GM12878 (cell line): ENCODE measurements around the gene PPM1D. TPM values are rescaled to one million over a fixed set of nuclear protein-coding genes. Genes with fewer than 3 reads are reported as not detected.

Experiments used
- CBX3 ChIP-seq: fragments of 200-600 bp; sonication (generic); IDR thresholded peaks from 2 replicates; pipeline ENCODE4 v1.6.1; 2016; ENCODE audit warnings: low read depth, borderline replicate concordance
- EP300 ChIP-seq, 2 experiments: fragments of 150-350 bp in 1 of 2; IDR thresholded peaks; 2 replicates each; pipeline ENCODE4 v1.6.1; 2011 to 2012; ENCODE audit warnings: low read depth in 2 of 2, low read length in 2 of 2, borderline replicate concordance in 1 of 2, improper control_type of control experiment in 1 of 2, inconsistent platforms in 1 of 2; ENCODE audit not compliant: control insufficient read depth in 1 of 2
- FOXM1 ChIP-seq: IDR thresholded peaks from 2 replicates; pipeline ENCODE4 v1.6.1; 2012; ENCODE audit warnings: low read depth, mild to moderate bottlenecking, inconsistent platforms, low read length, moderate library complexity
- IKZF1 ChIP-seq: fragments of 450-650 bp; conservative IDR thresholded peaks from 2 replicates; pipeline ENCODE4 v1.6.1; 2017; ENCODE audit warnings: antibody characterized with exemption, mild to moderate bottlenecking
- IRF4 ChIP-seq: IDR thresholded peaks from 2 replicates; pipeline ENCODE4 v1.6.1; 2011; ENCODE audit warnings: low read depth, low read length
- LARP7 ChIP-seq: fragments of 450-650 bp; IDR thresholded peaks from 2 replicates; pipeline ENCODE4 v1.6.1; 2017; ENCODE audit warnings: mild to moderate bottlenecking
- NKRF ChIP-seq: fragments of 450-650 bp; conservative IDR thresholded peaks from 2 replicates; pipeline ENCODE4 v1.6.1; 2017; ENCODE audit warnings: mild to moderate bottlenecking, moderate library complexity
- NR2F1 ChIP-seq: fragments of 450-650 bp; conservative IDR thresholded peaks from 2 replicates; pipeline ENCODE4 v1.6.1; 2017; ENCODE audit warnings: mild to moderate bottlenecking
- SIX5 ChIP-seq: IDR thresholded peaks from 2 replicates; pipeline ENCODE4 v1.6.1; 2011; ENCODE audit warnings: mild to moderate bottlenecking, low read depth, low read length, moderate library complexity; ENCODE audit not compliant: severe bottlenecking
- SMAD5 ChIP-seq: IDR thresholded peaks from 2 replicates; pipeline ENCODE4 v1.6.1; 2016; ENCODE audit warnings: antibody characterized with exemption, low read depth
- SMARCA5 ChIP-seq: fragments of 450-650 bp; IDR thresholded peaks from 2 replicates; pipeline ENCODE4 v1.6.1; 2017; ENCODE audit warnings: mild to moderate bottlenecking
- TCF7 ChIP-seq: IDR thresholded peaks from 2 replicates; pipeline ENCODE4 v1.6.1; 2014; ENCODE audit warnings: antibody characterized with exemption, borderline replicate concordance
- WRNIP1 ChIP-seq: IDR thresholded peaks from 2 replicates; pipeline ENCODE4 v1.6.1; 2011; ENCODE audit warnings: low read depth, low read length, improper control_type of control experiment, borderline replicate concordance
- ZNF274 ChIP-seq: IDR thresholded peaks from one replicate; pipeline ENCODE4 v1.8.0; 2011; ENCODE audit not compliant: insufficient read length, insufficient read depth
- polyA plus RNA-seq, 11 experiments: library from polyadenylated mRNA; depleted of rRNA in 4 of 11; unstranded in 6 of 11; stranded (reverse) in 5 of 11; fragments of >200 nt; fragmentation: Nextera tagmentation in 4 of 11; fragmentation: Illumina TruSeq in 1 of 11; extraction: Ambion mirVana in 4 of 11; extraction: Trizol in 1 of 11; gene quantifications; 1 replicate in 1 of 11; 2 replicates in 10 of 11; pipeline versions ENCODE4 v1.2.1 to v1.2.3, GENCODE V29; 2011 to 2016; ENCODE audit warnings: inconsistent platforms in 2 of 11, missing spikeins in 2 of 11, low read depth in 1 of 11
- total RNA-seq, 4 experiments: library from RNA; depleted of rRNA in 3 of 4; stranded (reverse); fragments of >200 nt in 3 of 4; fragmentation: Illumina TruSeq in 1 of 4; extraction: Trizol in 1 of 4; gene quantifications; 2 replicates each; pipeline versions ENCODE4 v1.2.1 to v1.2.3, GENCODE V29; 2013 to 2021

Gene PPM1D
- total and polyA plus RNA-seq, 10 of the 15 experiments (the other 5 are each of a cell fraction or from before 2014, with no cell fraction given): 1.9 to 20.8 (median 10.7) TPM

DNA sequence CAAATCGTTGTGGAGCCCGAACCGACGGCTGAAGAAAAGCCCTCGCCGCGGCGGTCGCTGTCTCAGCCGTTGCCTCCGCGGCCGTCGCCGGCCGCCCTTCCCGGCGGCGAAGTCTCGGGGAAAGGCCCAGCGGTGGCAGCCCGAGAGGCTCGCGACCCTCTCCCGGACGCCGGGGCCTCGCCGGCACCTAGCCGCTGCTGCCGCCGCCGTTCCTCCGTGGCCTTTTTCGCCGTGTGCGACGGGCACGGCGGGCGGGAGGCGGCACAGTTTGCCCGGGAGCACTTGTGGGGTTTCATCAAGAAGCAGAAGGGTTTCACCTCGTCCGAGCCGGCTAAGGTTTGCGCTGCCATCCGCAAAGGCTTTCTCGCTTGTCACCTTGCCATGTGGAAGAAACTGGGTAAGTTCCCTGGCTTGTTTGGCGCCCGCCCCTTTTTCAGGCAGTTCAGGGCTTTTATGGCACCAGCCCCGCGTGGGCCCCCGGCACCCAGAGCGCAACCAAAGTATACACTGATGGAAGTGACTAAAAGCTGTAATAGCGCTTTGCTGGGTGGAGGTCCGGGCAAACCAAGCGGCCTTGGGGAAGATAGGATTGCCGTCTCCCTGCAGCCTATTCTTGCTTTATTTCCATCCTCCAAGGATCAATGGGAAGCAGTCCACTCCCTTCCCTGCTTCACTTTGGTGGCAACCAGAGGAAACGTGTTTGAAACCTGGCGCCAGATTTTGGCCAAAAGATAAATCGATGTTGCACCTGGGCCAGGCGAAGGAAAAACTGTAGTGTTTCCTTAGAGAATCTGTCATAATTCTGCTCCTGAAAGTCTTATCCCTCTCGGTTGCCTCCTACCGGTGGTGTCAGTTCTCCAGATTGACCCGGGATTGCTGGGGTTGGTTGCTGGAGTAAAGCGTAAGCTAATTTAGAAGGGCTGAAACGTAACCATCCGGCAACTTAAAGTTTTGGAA is 775 bp downstream of the PPM1D start (continued):
- peak; percentile 86 for TF ChIP-seq NKRF
- peak; percentile 38; the same call in 1 of the 2 replicates for TF ChIP-seq FOXM1
- TF ChIP-seq NR2F1: peak; percentile 43
- TF ChIP-seq IKZF1: peak; percentile 83
- TF ChIP-seq SMARCA5: peak; percentile 57; the same call in 1 of the 2 replicates
- TF ChIP-seq IRF4: 0 out of 2 replicates have a peak, but pooled peaks have one; percentile 39
- 0 out of 2 replicates have a peak, but pooled peaks have one; percentile 73 for TF ChIP-seq WRNIP1
- no peak for TF ChIP-seq CBX3
- TF ChIP-seq LARP7: peak; percentile 85
- no peak for TF ChIP-seq ZNF274
- no peak for TF ChIP-seq TCF7
- no peak for TF ChIP-seq SIX5
- TF ChIP-seq SMAD5: no peak
- TF ChIP-seq EP300 (IDR thresholded peaks at IDR 0.05; ENCODE audit: borderline replicate concordance in 1 of 2, control insufficient read depth in 1 of 2, low read depth in 2 of 2, low read length in 2 of 2): no peak
